CD14-positive monocyte (primary cell): ENCODE measurements around the gene S100A16. TPM values are rescaled to one million over a fixed set of nuclear protein-coding genes. Genes with fewer than 3 reads are reported as not detected.

Source experiments
- DNase-seq, 3 donors: peaks; one replicate each; pipeline ENCODE4 v3.0.0-alpha.2; 2011 to 2022
- H2AFZ ChIP-seq: 2 replicates; pipeline ENCODE4 v1.6.0; 2012; ENCODE audit warnings: mild to moderate bottlenecking, low read depth, low read length, inconsistent platforms; ENCODE audit not compliant: insufficient read depth, poor library complexity, severe bottlenecking
- H3K27ac ChIP-seq, 2 donors: 1 replicate in 1 of 2; 2 replicates in 1 of 2; pipeline ENCODE4 v1.5.1; 2012 to 2013; ENCODE audit warnings: low read length in 2 of 2, control low read depth in 1 of 2, inconsistent platforms in 1 of 2, low read depth in 1 of 2, mild to moderate bottlenecking in 1 of 2
- H3K27me3 ChIP-seq, 2 donors: one replicate each; pipeline versions ENCODE4 v1.6.0 to v1.6.1; 2011 to 2013; ENCODE audit warnings: low read length in 2 of 2; ENCODE audit not compliant: control insufficient read depth in 2 of 2, insufficient read depth in 2 of 2
- H3K36me3 ChIP-seq, 2 donors: replicated peaks in 1 of 2; 1 replicate in 1 of 2; 2 replicates in 1 of 2; pipeline versions ENCODE4 v1.5.1 to v1.6.1; 2012 to 2013; ENCODE audit warnings: low read length in 2 of 2, control low read depth in 1 of 2, inconsistent platforms in 1 of 2, mild to moderate bottlenecking in 1 of 2; ENCODE audit not compliant: insufficient read depth in 2 of 2, control insufficient read depth in 1 of 2
- H3K4me1 ChIP-seq, 2 donors: 1 replicate in 1 of 2; 2 replicates in 1 of 2; pipeline versions ENCODE4 v1.5.1 to v1.6.1; 2012 to 2013; ENCODE audit warnings: low read length in 2 of 2, control low read depth in 1 of 2, inconsistent platforms in 1 of 2, mild to moderate bottlenecking in 1 of 2, moderate library complexity in 1 of 2; ENCODE audit not compliant: insufficient read depth in 2 of 2, control insufficient read depth in 1 of 2
- H3K4me2 ChIP-seq: replicated peaks from 2 replicates; pipeline ENCODE3; 2012; ENCODE audit warnings: low read length, moderate library complexity, mild to moderate bottlenecking; ENCODE audit not compliant: poor library complexity, severe bottlenecking; ENCODE audit errors: extremely low read depth
- H3K4me3 ChIP-seq, 3 experiments: fragments of 200-600 bp in 1 of 3; sonication (generic) in 1 of 3; replicated peaks in 1 of 3; 1 replicate in 2 of 3; 2 replicates in 1 of 3; pipeline ENCODE4 v1.5.1; 2011 to 2013; ENCODE audit warnings: low read length in 3 of 3, mild to moderate bottlenecking in 3 of 3, control low read depth in 2 of 3, low read depth in 2 of 3, inconsistent platforms in 1 of 3, moderate library complexity in 1 of 3
- H3K79me2 ChIP-seq: 2 replicates; pipeline ENCODE4 v1.6.0; 2012; ENCODE audit warnings: mild to moderate bottlenecking, control low read depth, inconsistent platforms, low read length, moderate library complexity; ENCODE audit not compliant: insufficient read depth
- H3K9ac ChIP-seq: 2 replicates; pipeline ENCODE4 v1.6.0; 2017; ENCODE audit warnings: low read length, mild to moderate bottlenecking; ENCODE audit not compliant: insufficient read depth, poor library complexity, severe bottlenecking
- H3K9me3 ChIP-seq, 2 donors: replicated peaks in 1 of 2; 1 replicate in 1 of 2; 2 replicates in 1 of 2; pipeline versions ENCODE4 v1.5.1 to v1.6.1; 2012 to 2013; ENCODE audit warnings: low read length in 2 of 2, control low read depth in 1 of 2; ENCODE audit not compliant: control insufficient read depth in 1 of 2, insufficient read depth in 1 of 2
- H4K20me1 ChIP-seq: 2 replicates; pipeline ENCODE4 v1.6.0; 2012; ENCODE audit warnings: mild to moderate bottlenecking, low read length, control low read depth, moderate library complexity; ENCODE audit not compliant: insufficient read depth
- H3K27ac Mint-ChIP-seq, 7 donors: one replicate each; pipeline ENCODE4 v1.8.0; 2020; ENCODE audit warnings: mild to moderate bottlenecking in 7 of 7, mixed read lengths in 7 of 7, moderate library complexity in 6 of 7, inconsistent platforms in 2 of 7
- H3K27me3 Mint-ChIP-seq, 3 donors: one replicate each; pipeline ENCODE4 v1.8.0; 2021 to 2022; ENCODE audit warnings: low read depth in 3 of 3, mild to moderate bottlenecking in 3 of 3, mixed read lengths in 3 of 3, moderate library complexity in 3 of 3, inconsistent platforms in 1 of 3
- H3K36me3 Mint-ChIP-seq, 2 donors: one replicate each; pipeline ENCODE4 v1.8.0; 2020; ENCODE audit warnings: mixed read lengths in 2 of 2, inconsistent platforms in 1 of 2, mild to moderate bottlenecking in 1 of 2
- H3K4me1 Mint-ChIP-seq: one replicate; pipeline ENCODE4 v1.8.0; 2020; ENCODE audit warnings: mild to moderate bottlenecking, mixed read lengths
- H3K4me3 Mint-ChIP-seq, 2 donors: one replicate each; pipeline ENCODE4 v1.8.0; 2020; ENCODE audit warnings: mild to moderate bottlenecking in 2 of 2, mixed read lengths in 2 of 2, moderate library complexity in 1 of 2
- H3K9me3 Mint-ChIP-seq, 7 donors: one replicate each; pipeline ENCODE4 v1.8.0; 2020 to 2022; ENCODE audit warnings: mixed read lengths in 7 of 7, mild to moderate bottlenecking in 6 of 7, moderate library complexity in 6 of 7, inconsistent platforms in 2 of 7
- WGBS: methylation state at CpG from one replicate; pipeline ENCODE4 v1.1.5; 2013; ENCODE audit warnings: missing lambda C conversion rate; ENCODE audit not compliant: insufficient coverage; 5-methylcytosine and 5-hydroxymethylcytosine counted together
- intact Hi-C, 2 donors: fragments of 100-400 bp; cut with micrococcal nuclease; formaldehyde crosslinking; loops; one replicate each; pipeline versions ENCODE4 v1.15.0 to v1.15.1; 2023
- polyA plus RNA-seq, 3 donors: library from polyadenylated mRNA; depleted of rRNA in 1 of 3; unstranded in 2 of 3; stranded (reverse) in 1 of 3; fragments of 300-500 nt in 2 of 3; fragments of >200 nt in 1 of 3; fragmentation: Illumina TruSeq in 2 of 3; gene quantifications; 1 replicate in 2 of 3; 2 replicates in 1 of 3; pipeline ENCODE4 v1.2.3, GENCODE V29; 2012 to 2021
- TF ChIP-seq, protein P1 (sequence below): fragments of 200-600 bp; IDR thresholded peaks from one replicate; pipeline ENCODE4 v1.8.0; 2022; ENCODE audit warnings: antibody characterized with exemption, mild to moderate bottlenecking

Gene S100A16
- polyA plus RNA-seq, 3 donors, result not detected

DNA sequence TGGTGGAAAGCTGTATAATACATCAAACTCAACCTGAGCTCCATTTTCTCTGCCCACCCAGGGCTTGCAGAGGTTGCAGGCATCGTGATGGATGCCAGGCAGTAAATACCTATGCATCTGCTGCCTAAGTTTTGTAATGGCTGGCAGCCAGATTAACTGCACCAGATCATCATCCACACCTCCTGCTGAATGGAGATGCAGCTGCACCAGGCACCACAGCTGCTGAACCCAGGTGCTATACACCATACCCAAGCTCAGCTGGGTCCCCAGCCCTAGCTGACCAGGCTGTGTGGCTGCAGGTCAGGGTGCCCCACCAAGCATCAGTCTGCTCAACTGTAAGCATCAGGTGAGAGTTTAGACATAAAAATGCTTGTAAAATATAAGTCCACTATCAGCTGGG, 38.8 kb upstream of the S100A16 start:
- no peaks in the 10 kb centered on the region for H3K36me3 ChIP-seq
- no peaks in the 10 kb centered on the region for H3K27me3 ChIP-seq
- no peak for DNase-seq
- H3K27ac Mint-ChIP-seq, result no peak overlapping the region
- H4K20me1 ChIP-seq, result no peaks in the 10 kb centered on the region
- H3K9ac ChIP-seq, result no peak overlapping the region
- no peak overlapping the region for H3K4me3 Mint-ChIP-seq
- WGBS, result 83% methylated on average over 1 of the region's 1 CpG
- H3K4me3 ChIP-seq, result no peak overlapping the region
- no peaks in the 10 kb centered on the region for H3K79me2 ChIP-seq
- no peak overlapping the region for H3K4me2 ChIP-seq
- H3K36me3 Mint-ChIP-seq, result peaks cover 0 to 6% of the 10 kb centered on the region in 2 donors
- no peak overlapping the region for H3K27ac ChIP-seq
- peaks cover 0 to 2% (median 2%) of the 10 kb centered on the region in 3 donors for H3K27me3 Mint-ChIP-seq
- no peaks in the 10 kb centered on the region for H3K9me3 ChIP-seq
- intact Hi-C loops, result no loop called here
- H3K4me1 Mint-ChIP-seq, result peaks cover 27% of the 10 kb centered on the region
- H3K9me3 Mint-ChIP-seq, result peaks cover 0 to 2% (median 0%) of the 10 kb centered on the region in 7 donors
- no peak overlapping the region for H2AFZ ChIP-seq
- H3K4me1 ChIP-seq, result peaks cover 25 to 26% of the 10 kb centered on the region in 2 donors
- TF ChIP-seq, protein P1, sequence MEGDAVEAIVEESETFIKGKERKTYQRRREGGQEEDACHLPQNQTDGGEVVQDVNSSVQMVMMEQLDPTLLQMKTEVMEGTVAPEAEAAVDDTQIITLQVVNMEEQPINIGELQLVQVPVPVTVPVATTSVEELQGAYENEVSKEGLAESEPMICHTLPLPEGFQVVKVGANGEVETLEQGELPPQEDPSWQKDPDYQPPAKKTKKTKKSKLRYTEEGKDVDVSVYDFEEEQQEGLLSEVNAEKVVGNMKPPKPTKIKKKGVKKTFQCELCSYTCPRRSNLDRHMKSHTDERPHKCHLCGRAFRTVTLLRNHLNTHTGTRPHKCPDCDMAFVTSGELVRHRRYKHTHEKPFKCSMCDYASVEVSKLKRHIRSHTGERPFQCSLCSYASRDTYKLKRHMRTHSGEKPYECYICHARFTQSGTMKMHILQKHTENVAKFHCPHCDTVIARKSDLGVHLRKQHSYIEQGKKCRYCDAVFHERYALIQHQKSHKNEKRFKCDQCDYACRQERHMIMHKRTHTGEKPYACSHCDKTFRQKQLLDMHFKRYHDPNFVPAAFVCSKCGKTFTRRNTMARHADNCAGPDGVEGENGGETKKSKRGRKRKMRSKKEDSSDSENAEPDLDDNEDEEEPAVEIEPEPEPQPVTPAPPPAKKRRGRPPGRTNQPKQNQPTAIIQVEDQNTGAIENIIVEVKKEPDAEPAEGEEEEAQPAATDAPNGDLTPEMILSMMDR, result no peak

DNA sequence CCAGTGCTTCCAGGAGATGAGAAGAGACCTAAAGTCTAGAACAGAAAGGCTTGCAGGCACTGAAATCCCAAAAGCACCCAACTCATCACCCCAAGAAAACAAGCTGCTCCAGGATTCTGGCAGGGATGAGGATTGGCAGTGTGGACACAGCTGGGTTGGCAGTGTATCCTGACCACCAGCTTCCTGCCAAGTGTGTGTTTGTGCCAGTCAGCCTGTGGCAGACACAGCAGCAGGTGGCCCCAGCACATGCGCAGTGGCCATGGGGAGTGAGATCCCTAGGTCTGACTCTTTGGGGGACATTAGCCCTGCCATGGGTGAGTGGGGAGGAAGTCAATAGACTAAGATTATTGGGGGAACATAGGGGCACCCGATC, 36.9 kb upstream of the S100A16 start:
- peaks cover 40 to 46% of the 10 kb centered on the region in 2 donors for H3K4me1 ChIP-seq
- H3K4me3 Mint-ChIP-seq, result no peak overlapping the region
- H3K27ac Mint-ChIP-seq, result no peak overlapping the region
- H3K4me3 ChIP-seq, result no peak overlapping the region
- no peaks in the 10 kb centered on the region for H3K9me3 ChIP-seq
- no peak overlapping the region for H3K4me2 ChIP-seq
- H2AFZ ChIP-seq, result no peak overlapping the region
- H3K27ac ChIP-seq, result no peak overlapping the region
- H4K20me1 ChIP-seq, result peaks cover 10% of the 10 kb centered on the region
- intact Hi-C loops, result no loop called here
- TF ChIP-seq, protein P1, result no peak
- H3K27me3 ChIP-seq, result no peaks in the 10 kb centered on the region
- peaks cover 18 to 19% of the 10 kb centered on the region in 2 donors for H3K36me3 Mint-ChIP-seq
- H3K4me1 Mint-ChIP-seq, result peaks cover 44% of the 10 kb centered on the region
- peaks cover 0 to 2% (median 2%) of the 10 kb centered on the region in 3 donors for H3K27me3 Mint-ChIP-seq
- H3K9ac ChIP-seq, result no peak overlapping the region
- 91% methylated on average over 2 of the region's 2 CpGs for WGBS
- peaks cover 0 to 2% (median 0%) of the 10 kb centered on the region in 7 donors for H3K9me3 Mint-ChIP-seq
- DNase-seq, result no peak
- peaks cover 10 to 15% of the 10 kb centered on the region in 2 donors for H3K36me3 ChIP-seq
- H3K79me2 ChIP-seq, result peaks cover 11% of the 10 kb centered on the region
